Left lung (tissue), 10 donors: ENCODE data around the gene CTNNA3. TPM values are rescaled to one million over a fixed set of nuclear protein-coding genes. Genes with fewer than 3 reads are reported as not detected.

Experiments used
- ATAC-seq: fragments of 200-7000 bp; cut with Tn5 transposase; one replicate; pipeline ENCODE4 v1.9.1; 2020; ENCODE audit warnings: moderate library complexity
- DNase-seq, 4 donors: peaks; one replicate each; pipeline ENCODE4 v3.0.0-alpha.2; 2013 to 2020
- H3K27ac ChIP-seq, 2 donors: fragments of 200-600 bp; sonication (generic) in 1 of 2; one replicate each; pipeline versions ENCODE4 v1.5.0 to v1.8.0; 2020 to 2021
- H3K27me3 ChIP-seq, 2 donors: fragments of 200-600 bp; sonication (generic) in 1 of 2; one replicate each; pipeline versions ENCODE4 v1.5.0 to v1.8.0; 2020 to 2021
- H3K36me3 ChIP-seq, 2 donors: fragments of 200-600 bp; sonication (generic) in 1 of 2; one replicate each; pipeline versions ENCODE4 v1.5.0 to v1.8.0; 2020 to 2021
- H3K4me1 ChIP-seq, 2 donors: fragments of 200-600 bp; one replicate each; pipeline ENCODE4 v1.8.0; 2021
- H3K4me3 ChIP-seq, 2 donors: fragments of 200-600 bp; sonication (generic) in 1 of 2; one replicate each; pipeline versions ENCODE4 v1.5.0 to v1.8.0; 2020 to 2021; ENCODE audit warnings: mild to moderate bottlenecking in 1 of 2
- H3K9me3 ChIP-seq, 2 donors: fragments of 200-600 bp; sonication (generic) in 1 of 2; one replicate each; pipeline versions ENCODE4 v1.5.0 to v1.8.0; 2020 to 2021
- CTCF ChIP-seq, 2 donors: fragments of 200-600 bp; sonication (generic) in 1 of 2; IDR thresholded peaks; one replicate each; pipeline versions ENCODE4 v1.5.0 to v1.8.0; 2021; ENCODE audit warnings: antibody characterized with exemption in 2 of 2
- intact Hi-C, 2 donors: fragments of 100-400 bp; cut with DNase I; formaldehyde crosslinking; loops; one replicate each; pipeline versions ENCODE4 v1.11.2 to v1.14.2; 2022
- polyA plus RNA-seq, 6 donors: library from polyadenylated mRNA; unstranded; fragments of 120-200 nt; gene quantifications; one replicate each; pipeline ENCODE4 v1.2.1, GENCODE V29; 2013; ENCODE audit not compliant: insufficient read length in 6 of 6
- total RNA-seq, 2 donors: library from RNA; stranded (reverse); fragmentation: NEBNext Ultra II Directional; extraction: Animal tissue kit (Norgen Biotek cat#: 25700); gene quantifications; one replicate each; pipeline ENCODE4 v1.2.1, GENCODE V29; 2021
- donor health status: DM: no; HTN: yes; CAD: no.
- donor health status: DM: no; HTN: no; CAD: no.

CTNNA3 gene
- total and polyA plus RNA-seq, 8 donors = 1.1 to 8.2 (median 6.6) TPM; not detected in 1

DNA sequence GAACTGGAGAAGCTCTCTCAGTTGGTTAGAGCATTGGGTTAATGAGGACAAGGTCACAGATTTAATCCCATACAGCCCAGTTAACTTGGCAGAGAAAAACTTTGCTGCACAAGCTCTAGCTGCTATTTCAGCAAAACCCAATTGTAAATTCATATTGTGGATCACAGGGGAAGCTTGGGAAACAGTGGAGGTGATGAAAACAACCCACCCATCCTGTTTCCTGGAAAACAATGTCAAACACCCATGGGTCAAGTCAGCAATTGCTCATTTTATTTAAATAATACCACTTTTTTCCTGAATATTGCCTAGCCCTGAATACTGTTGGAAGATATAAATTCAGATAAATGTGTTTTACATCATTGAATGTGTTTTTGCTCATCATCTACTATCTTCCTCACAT is 1670.8 kb downstream of the CTNNA3 start:
- intact Hi-C loops = no loop called here
- no peak for TF ChIP-seq CTCF (IDR thresholded peaks at IDR 0.05)
- DNase-seq = no peak

DNA sequence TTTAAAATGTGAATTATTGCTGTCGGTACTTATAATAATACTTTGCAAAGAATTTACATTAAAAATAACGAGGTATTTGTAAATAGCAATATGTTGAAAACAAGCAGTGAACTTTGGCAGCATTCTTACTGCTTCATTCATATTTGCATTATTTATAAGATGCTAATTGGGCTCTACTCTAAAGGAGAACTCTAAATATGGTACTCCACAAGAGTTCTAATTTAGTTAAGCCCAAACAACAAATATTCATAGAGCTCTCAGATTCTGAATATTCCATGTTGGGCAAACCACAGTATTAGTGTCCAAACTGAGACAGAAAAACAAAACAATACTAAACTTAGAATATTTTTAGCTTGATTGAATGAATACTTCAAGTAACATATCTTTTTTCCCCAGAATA is 1674.6 kb downstream of the CTNNA3 start:
- Histone ChIP-seq H3K27me3 (no peaks in the 10 kb centered on the region), H3K9me3 (no peaks in the 10 kb centered on the region), H3K4me1 (no peaks in the 10 kb centered on the region), H3K4me3 (no peak overlapping the region), H3K36me3 (no peaks in the 10 kb centered on the region), H3K27ac (no peak overlapping the region)
- TF ChIP-seq CTCF (IDR thresholded peaks at IDR 0.05) = no peak
- DNase-seq (no peak), ATAC-seq (no peak)
- intact Hi-C loops = no loop called here

More for the DNA sequence above, 1670.8 kb downstream of the CTNNA3 start:
- no peak overlapping the region for H3K4me3 ChIP-seq
- no peaks in the 10 kb centered on the region for H3K9me3 ChIP-seq
- H3K4me1 ChIP-seq = no peaks in the 10 kb centered on the region
- no peak overlapping the region for H3K27ac ChIP-seq
- H3K36me3 ChIP-seq = no peaks in the 10 kb centered on the region
- ATAC-seq = no peak
- H3K27me3 ChIP-seq = no peaks in the 10 kb centered on the region

DNA sequence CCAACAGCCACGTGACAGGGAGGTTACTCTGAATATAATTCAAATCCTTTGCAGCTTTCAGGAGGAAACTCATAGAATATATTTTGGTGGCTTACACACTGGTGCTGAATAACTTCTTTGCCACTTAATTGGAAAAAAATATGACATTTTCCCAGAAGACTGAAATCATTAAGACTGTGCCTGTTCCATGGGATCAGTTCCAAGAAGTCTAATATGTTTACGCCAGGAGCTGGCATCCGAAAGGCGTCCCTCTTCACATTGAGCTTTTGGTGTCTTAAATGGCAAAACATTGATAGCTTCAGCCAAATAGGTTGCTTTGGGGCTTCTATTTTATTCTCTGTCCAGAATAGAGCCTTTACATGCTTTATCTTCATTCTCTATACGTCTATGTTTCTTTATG is 1687.8 kb downstream of the CTNNA3 start:
- Histone ChIP-seq H3K27me3 (no peaks in the 10 kb centered on the region), H3K9me3 (no peaks in the 10 kb centered on the region), H3K36me3 (no peaks in the 10 kb centered on the region), H3K27ac (no peak overlapping the region), H3K4me3 (no peak overlapping the region), H3K4me1 (no peaks in the 10 kb centered on the region)
- TF ChIP-seq CTCF (IDR thresholded peaks at IDR 0.05) = no peak
- DNase-seq (no peak), ATAC-seq (no peak)
- intact Hi-C loops = no loop called here

GRCh38 chr10:66006411-66006810 is 1689.6 kb downstream of the CTNNA3 start:
- DNase-seq = no peak
- no peak for ATAC-seq
- intact Hi-C loops = no loop called here
- H3K27me3 ChIP-seq = no peaks in the 10 kb centered on the region
- H3K4me3 ChIP-seq = no peak overlapping the region
- no peaks in the 10 kb centered on the region for H3K9me3 ChIP-seq
- H3K36me3 ChIP-seq = no peaks in the 10 kb centered on the region
- H3K4me1 ChIP-seq = no peaks in the 10 kb centered on the region
- no peak overlapping the region for H3K27ac ChIP-seq
- TF ChIP-seq CTCF (IDR thresholded peaks at IDR 0.05) = no peak

DNA sequence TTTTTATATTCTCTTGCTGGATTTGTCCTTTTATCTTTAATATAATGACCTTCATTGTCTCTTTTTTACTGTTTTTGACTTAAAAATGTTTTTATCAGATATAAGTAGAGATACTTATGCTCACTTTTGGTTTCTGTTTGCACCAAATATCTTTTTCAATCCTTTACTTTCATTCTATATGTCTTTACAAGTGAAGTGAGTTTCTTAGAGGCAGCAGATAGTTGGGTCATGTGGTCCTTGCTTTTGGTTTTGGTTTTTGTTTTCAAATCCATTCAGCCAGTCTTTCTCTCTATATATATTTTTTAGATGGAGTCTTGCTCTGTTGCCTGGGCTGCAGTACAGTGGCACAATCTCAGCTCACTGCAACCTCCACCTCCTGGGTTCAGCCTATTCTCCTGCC is 1702.5 kb downstream of the CTNNA3 start:
- peaks cover 0 to 36% of the 10 kb centered on the region in 2 donors for H3K9me3 ChIP-seq
- TF ChIP-seq CTCF (IDR thresholded peaks at IDR 0.05) = no peak
- intact Hi-C loops = no loop called here
- H3K27me3 ChIP-seq = no peaks in the 10 kb centered on the region
- no peaks in the 10 kb centered on the region for H3K4me1 ChIP-seq
- no peaks in the 10 kb centered on the region for H3K36me3 ChIP-seq
- ATAC-seq (no peak), DNase-seq (no peak)
- H3K4me3 ChIP-seq = no peak overlapping the region
- no peak overlapping the region for H3K27ac ChIP-seq
